Peyer's patch (tissue), 4 donors: Measurements from ENCODE around the gene PLA2G4E. TPM values are rescaled to one million over a fixed set of nuclear protein-coding genes. Genes with fewer than 3 reads are reported as not detected.

ENCODE experiments used
- DNase-seq, 3 donors: peaks; one replicate each; pipeline ENCODE4 v3.0.0-alpha.2; 2017 to 2019
- H3K27ac ChIP-seq, 4 donors: fragments of 200-600 bp; sonication (generic); one replicate each; pipeline ENCODE4 v1.5.1; 2016 to 2019
- H3K27me3 ChIP-seq, 2 donors: fragments of 200-600 bp; sonication (generic); one replicate each; pipeline ENCODE4 v1.5.1; 2019
- H3K36me3 ChIP-seq, 3 donors: fragments of 200-600 bp; sonication (generic); one replicate each; pipeline ENCODE4 v1.5.1; 2016 to 2019
- H3K4me1 ChIP-seq, 4 donors: fragments of 200-600 bp; sonication (generic); one replicate each; pipeline ENCODE4 v1.5.1; 2016 to 2019
- H3K4me3 ChIP-seq, 4 donors: fragments of 200-600 bp; sonication (generic); 1 replicate in 3 of 4; 2 replicates in 1 of 4; pipeline ENCODE4 v1.5.1; 2016 to 2019; ENCODE audit warnings: mild to moderate bottlenecking in 1 of 4
- H3K9me3 ChIP-seq, 4 donors: fragments of 200-600 bp; sonication (generic); one replicate each; pipeline ENCODE4 v1.5.1; 2016 to 2019; ENCODE audit warnings: mild to moderate bottlenecking in 1 of 4
- CTCF ChIP-seq, 6 experiments: fragments of 450-650 bp in 4 of 6; fragments of 200-600 bp in 2 of 6; sonication (generic) in 1 of 6; IDR thresholded peaks; one replicate each; pipeline ENCODE4 v1.5.1; 2017 to 2019; ENCODE audit warnings: antibody characterized with exemption in 6 of 6, mild to moderate bottlenecking in 3 of 6, moderate library complexity in 1 of 6
- POLR2A ChIP-seq, 2 donors: fragments of 450-650 bp; IDR thresholded peaks; one replicate each; pipeline ENCODE4 v1.5.1; 2017; ENCODE audit warnings: antibody characterized with exemption in 2 of 2, mild to moderate bottlenecking in 2 of 2, moderate library complexity in 2 of 2
- total RNA-seq, 4 donors: library from RNA; depleted of rRNA; stranded (reverse); fragments of >200 nt; gene quantifications; one replicate each; pipeline ENCODE4 v1.1.0, GENCODE V29; 2016

PLA2G4E gene
- total RNA-seq, 4 donors from 2014 or later = 1.5 TPM; not detected in 3

DNA sequence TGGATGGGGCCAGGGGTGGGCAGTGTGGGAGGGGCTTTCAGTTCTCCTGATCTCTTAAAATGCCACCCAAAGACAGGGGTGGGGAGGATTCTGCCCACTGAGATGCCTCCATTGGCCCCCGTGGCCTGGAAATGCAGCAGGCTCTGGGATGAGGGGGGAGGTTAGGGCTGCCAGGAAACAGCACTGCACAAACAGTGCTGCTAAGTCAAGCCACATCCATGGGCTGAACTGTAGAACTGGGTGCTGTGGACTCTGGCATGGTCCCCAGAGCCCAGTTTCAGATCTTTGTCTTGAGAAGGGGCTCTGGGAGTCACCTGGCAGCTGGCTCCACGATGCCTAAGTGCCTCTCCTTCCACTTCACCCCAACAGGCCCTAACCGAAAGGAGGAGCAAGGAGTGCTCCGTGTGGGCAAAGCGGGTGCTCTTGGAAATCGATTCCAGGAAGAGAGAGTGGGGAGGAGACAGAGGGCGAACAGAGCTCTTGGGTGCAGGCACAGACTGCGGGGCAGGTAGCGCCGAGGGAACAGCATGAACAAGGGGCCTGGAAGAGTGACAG, 7.8 kb downstream of the PLA2G4E start:
- no peak for TF ChIP-seq POLR2A (IDR thresholded peaks at IDR 0.05)
- TF ChIP-seq CTCF (IDR thresholded peaks at IDR 0.05) = no peak
- no peaks in the 10 kb centered on the region for H3K36me3 ChIP-seq
- no peak for DNase-seq

DNA sequence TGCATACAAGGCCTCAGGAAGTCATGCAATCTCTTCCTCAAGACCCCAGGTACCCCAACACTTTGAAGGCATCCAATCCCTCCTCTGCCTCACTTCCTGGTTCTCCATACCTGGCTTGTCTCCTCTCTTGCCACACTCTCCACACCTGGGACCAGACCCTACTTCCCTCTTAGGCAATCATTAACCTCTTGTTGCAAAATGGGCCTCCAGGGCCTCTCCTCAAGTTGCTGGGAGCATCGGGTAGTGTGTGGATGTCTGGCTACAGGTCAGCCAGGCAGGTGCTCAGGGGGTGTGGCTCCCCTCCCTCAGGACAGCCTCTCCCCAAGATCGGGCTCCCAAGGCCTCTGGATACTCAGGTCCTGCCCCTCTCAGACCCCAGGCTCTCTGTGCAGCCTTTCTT, 8.6 kb downstream of the PLA2G4E start:
- Histone ChIP-seq H3K36me3 (no peaks in the 10 kb centered on the region), H3K4me3 (no peak overlapping the region), H3K9me3 (no peaks in the 10 kb centered on the region), H3K27me3 (no peaks in the 10 kb centered on the region), H3K4me1 (peaks cover 0 to 7% (median 0%) of the 10 kb centered on the region in 4 donors), H3K27ac (no peak overlapping the region)
- peak in 2 of 3 donors; percentile 53 to 62 for DNase-seq
- no peak for TF ChIP-seq POLR2A (IDR thresholded peaks at IDR 0.05)

More for the DNA sequence above, 7.8 kb downstream of the PLA2G4E start:
- Histone ChIP-seq H3K27me3 (no peaks in the 10 kb centered on the region), H3K27ac (no peak overlapping the region), H3K4me1 (peaks cover 0 to 7% (median 0%) of the 10 kb centered on the region in 4 donors), H3K4me3 (no peak overlapping the region), H3K9me3 (no peaks in the 10 kb centered on the region)

- Histone ChIP-seq H3K9me3 (no peaks in the 10 kb centered on the region), H3K36me3 (no peaks in the 10 kb centered on the region), H3K4me1 (peaks cover 0 to 7% (median 0%) of the 10 kb centered on the region in 4 donors), H3K4me3 (no peak overlapping the region), H3K27me3 (no peaks in the 10 kb centered on the region), H3K27ac (peak overlapping the region in 1 of 4 donors; percentile 6)
- no peak for DNase-seq
- no peak for TF ChIP-seq POLR2A (IDR thresholded peaks at IDR 0.05)
- no peak for TF ChIP-seq CTCF (IDR thresholded peaks at IDR 0.05)
Observed at GRCh38 chr15:42011074-42011473, 9.8 kb downstream of the PLA2G4E start.

DNA sequence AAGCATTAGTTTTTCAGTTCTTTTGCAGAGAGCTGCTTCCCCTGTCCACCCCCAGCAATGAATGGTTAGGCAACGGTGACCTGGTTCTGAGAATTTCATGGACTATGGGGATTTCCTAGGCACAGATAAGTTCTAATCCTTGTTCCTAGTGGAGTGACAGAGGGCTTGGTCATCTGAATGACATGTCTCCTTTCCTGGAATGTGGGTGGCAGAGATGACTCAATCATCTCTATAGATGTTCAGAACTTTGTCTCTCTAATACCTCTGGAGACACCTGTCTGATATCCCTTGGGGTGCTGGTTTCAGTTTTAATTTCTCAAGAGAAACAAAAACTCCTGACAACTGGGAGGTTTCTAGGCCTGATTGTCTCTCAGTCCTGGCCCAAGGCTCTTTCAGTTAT, 10.4 kb downstream of the PLA2G4E start:
- no peaks in the 10 kb centered on the region for H3K36me3 ChIP-seq
- peak overlapping the region in 1 of 4 donors; percentile 38 for H3K27ac ChIP-seq
- no peaks in the 10 kb centered on the region for H3K27me3 ChIP-seq
- no peaks in the 10 kb centered on the region for H3K9me3 ChIP-seq
- TF ChIP-seq POLR2A (IDR thresholded peaks at IDR 0.05) (no peak), CTCF (IDR thresholded peaks at IDR 0.05) (no peak)
- H3K4me1 ChIP-seq = peaks cover 0 to 7% (median 0%) of the 10 kb centered on the region in 4 donors
- DNase-seq = no peak
- no peak overlapping the region for H3K4me3 ChIP-seq

- Histone ChIP-seq H3K9me3 (no peaks in the 10 kb centered on the region), H3K27ac (no peak overlapping the region), H3K4me1 (peaks cover 0 to 7% (median 0%) of the 10 kb centered on the region in 4 donors), H3K27me3 (no peaks in the 10 kb centered on the region), H3K4me3 (no peak overlapping the region), H3K36me3 (no peaks in the 10 kb centered on the region)
- no peak for DNase-seq
- no peak for TF ChIP-seq POLR2A (IDR thresholded peaks at IDR 0.05)
- TF ChIP-seq CTCF (IDR thresholded peaks at IDR 0.05) = no peak
Observed at GRCh38 chr15:42009474-42009873, 11.4 kb downstream of the PLA2G4E start.

DNA sequence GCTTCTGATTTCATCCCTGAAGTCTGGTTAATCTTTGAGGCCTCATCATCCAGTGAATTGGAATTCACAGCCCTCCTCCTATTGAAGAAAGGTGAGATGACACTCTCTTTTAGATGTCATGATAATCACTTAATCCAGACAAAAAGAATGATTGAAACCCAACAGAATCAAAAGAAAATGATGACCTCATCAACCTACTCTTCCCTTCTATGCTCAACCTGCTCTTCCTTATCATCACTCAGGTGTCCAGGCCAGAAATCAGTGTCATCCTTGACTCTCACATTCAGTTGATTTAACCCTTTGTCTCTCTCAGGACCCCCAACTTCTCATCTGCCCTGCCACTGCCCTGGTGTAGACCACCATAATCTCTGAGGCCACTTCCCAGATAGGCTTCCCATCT, 11.8 kb downstream of the PLA2G4E start:
- H3K27me3 ChIP-seq = no peaks in the 10 kb centered on the region
- no peak overlapping the region for H3K27ac ChIP-seq
- peaks cover 0 to 7% (median 0%) of the 10 kb centered on the region in 4 donors for H3K4me1 ChIP-seq
- H3K36me3 ChIP-seq = no peaks in the 10 kb centered on the region
- TF ChIP-seq CTCF (IDR thresholded peaks at IDR 0.05) (no peak), POLR2A (IDR thresholded peaks at IDR 0.05) (no peak)
- no peak for DNase-seq
- no peak overlapping the region for H3K4me3 ChIP-seq
- H3K9me3 ChIP-seq = no peaks in the 10 kb centered on the region
